Esophagus muscularis mucosa (tissue), 3 donors: ENCODE results near the gene GRID1.

Source experiments
- CTCF ChIP-seq, 3 experiments: fragments of 200-600 bp in 2 of 3; fragments of 450-650 bp in 1 of 3; sonication (generic) in 2 of 3; IDR thresholded peaks; one replicate each; pipeline ENCODE4 v1.5.1; 2017 to 2019; ENCODE audit warnings: antibody characterized with exemption in 3 of 3, mild to moderate bottlenecking in 2 of 3, moderate library complexity in 1 of 3
- EP300 ChIP-seq: sonication (generic); formaldehyde crosslinking; IDR thresholded peaks from one replicate; pipeline ENCODE4 v1.6.1; 2017; ENCODE audit warnings: antibody characterized with exemption

GRCh38 chr10:86084585-86084984 lies 282.0 kb downstream of the GRID1 start:
- no peak for TF ChIP-seq CTCF (IDR thresholded peaks at IDR 0.05)
- TF ChIP-seq EP300: no peak
